Keratinocyte (primary cell): ENCODE data around the gene NT5C1A. TPM values are rescaled to one million over a fixed set of nuclear protein-coding genes. Genes with fewer than 3 reads are reported as not detected.

Experiments used
- DNase-seq: peaks from one replicate; pipeline ENCODE4 v3.0.0-alpha.2; 2011; ENCODE audit warnings: low read depth, missing footprints, low spot score
- FAIRE-seq: peaks from 2 replicates; lab custom pipeline; 2011; peaks lifted over from hg19 to GRCh38; lab: Jason Lieb, UNC
- H2AFZ ChIP-seq: 2 replicates; pipeline ENCODE4 v1.6.0; 2012; ENCODE audit warnings: low read length, control low read depth, inconsistent platforms; ENCODE audit not compliant: control insufficient read depth
- H3K27ac ChIP-seq: 2 replicates; pipeline ENCODE4 v1.5.1; 2011; ENCODE audit warnings: low read length; ENCODE audit not compliant: control insufficient read depth, insufficient read depth
- H3K27me3 ChIP-seq: 3 replicates; pipeline ENCODE4 v1.6.0; 2011; ENCODE audit warnings: low read length; ENCODE audit not compliant: control insufficient read depth, insufficient read depth; ENCODE audit errors: extremely low read depth
- H3K36me3 ChIP-seq, 2 experiments: 2 replicates in 1 of 2; 3 replicates in 1 of 2; pipeline ENCODE4 v1.5.1; 2011; ENCODE audit warnings: low read length in 2 of 2, mild to moderate bottlenecking in 1 of 2; ENCODE audit not compliant: control insufficient read depth in 2 of 2, insufficient read depth in 2 of 2; ENCODE audit errors: extremely low read depth in 1 of 2
- H3K4me1 ChIP-seq: 3 replicates; pipeline ENCODE4 v1.5.1; 2011; ENCODE audit warnings: low read length; ENCODE audit not compliant: control insufficient read depth, insufficient read depth; ENCODE audit errors: extremely low read depth
- H3K4me2 ChIP-seq: 3 replicates; pipeline ENCODE4 v1.6.0; 2011; ENCODE audit warnings: low read depth, low read length; ENCODE audit not compliant: control insufficient read depth, insufficient read depth; ENCODE audit errors: extremely low read depth
- H3K4me3 ChIP-seq, 3 experiments: fragments of 200-600 bp in 1 of 3; sonication (generic) in 1 of 3; 2 replicates in 2 of 3; 3 replicates in 1 of 3; pipeline ENCODE4 v1.5.1; 2011 to 2016; ENCODE audit warnings: low read length in 3 of 3, mild to moderate bottlenecking in 3 of 3, control low read depth in 2 of 3, inconsistent platforms in 1 of 3, low read depth in 1 of 3, mixed read lengths in 1 of 3, mixed run types in 1 of 3, moderate library complexity in 1 of 3; ENCODE audit not compliant: control insufficient read depth in 2 of 3, insufficient read depth in 2 of 3; ENCODE audit errors: extremely low read depth in 1 of 3
- H3K79me2 ChIP-seq: 2 replicates; pipeline ENCODE4 v1.6.0; 2012; ENCODE audit warnings: low read length; ENCODE audit not compliant: control insufficient read depth, insufficient read depth
- H3K9ac ChIP-seq: 3 replicates; pipeline ENCODE4 v1.6.0; 2011; ENCODE audit warnings: low read length; ENCODE audit not compliant: control insufficient read depth, insufficient read depth; ENCODE audit errors: extremely low read depth
- H3K9me1 ChIP-seq: 3 replicates; pipeline ENCODE4 v1.6.0; 2011; ENCODE audit warnings: low read length; ENCODE audit not compliant: control insufficient read depth, insufficient read depth; ENCODE audit errors: extremely low read depth
- H3K9me3 ChIP-seq: 2 replicates; pipeline ENCODE4 v1.5.1; 2012; ENCODE audit warnings: low read depth, low read length; ENCODE audit not compliant: control insufficient read depth
- H4K20me1 ChIP-seq: 3 replicates; pipeline ENCODE4 v1.6.0; 2011; ENCODE audit warnings: low read length; ENCODE audit not compliant: control insufficient read depth, insufficient read depth; ENCODE audit errors: extremely low read depth
- CTCF ChIP-seq, 3 experiments: IDR thresholded peaks in 1 of 3; conservative IDR thresholded peaks in 1 of 3; optimal IDR thresholded peaks in 1 of 3; 2 replicates in 2 of 3; 3 replicates in 1 of 3; pipeline versions ENCODE3 to v1.5.1; 2011; ENCODE audit warnings: low read length in 3 of 3, mild to moderate bottlenecking in 3 of 3, moderate library complexity in 2 of 3, control low read depth in 1 of 3, inconsistent platforms in 1 of 3; ENCODE audit not compliant: insufficient read depth in 2 of 3; ENCODE audit errors: extremely low read depth in 1 of 3
- EZH2 ChIP-seq: IDR thresholded peaks from one replicate; pipeline ENCODE4 v1.6.1; 2012; ENCODE audit warnings: inconsistent platforms, mild to moderate bottlenecking, low read length, moderate library complexity
- dilution Hi-C: fragments of 300-500 bp; cut with MboI; formaldehyde crosslinking; loops from one replicate; pipeline ENCODE4 v1.7.0; 2020; ENCODE audit warnings: low sequenced_read_pairs; ENCODE audit not compliant: extremely low pct_ligation_motif_present
- polyA plus RNA-seq, 5 experiments: library from polyadenylated mRNA; depleted of rRNA in 3 of 5; stranded (reverse) in 3 of 5; stranded (forward) in 1 of 5; unstranded in 1 of 5; fragments of >200 nt; gene quantifications; 1 replicate in 1 of 5; 2 replicates in 3 of 5; 3 replicates in 1 of 5; pipeline versions ENCODE4 v1.2.1 to v1.2.3, GENCODE V29; 2011 to 2012; ENCODE audit warnings: missing spikeins in 2 of 5, low read depth in 1 of 5, low replicate concordance in 1 of 5

NT5C1A gene
- polyA plus RNA-seq, 1 donor (not counting 4 experiments of a cell fraction or from before 2014, with no cell fraction given): not detected

- Histone ChIP-seq H2AFZ (no peak overlapping the region), H3K4me3 (no peak overlapping the region), H3K79me2 (no peaks in the 10 kb centered on the region), H4K20me1 (no peaks in the 10 kb centered on the region), H3K9me3 (no peaks in the 10 kb centered on the region), H3K4me2 (no peak overlapping the region), H3K27me3 (peaks cover 56% of the 10 kb centered on the region), H3K9me1 (no peaks in the 10 kb centered on the region), H3K9ac (no peak overlapping the region), H3K27ac (no peak overlapping the region), H3K36me3 (no peaks in the 10 kb centered on the region), H3K4me1 (no peaks in the 10 kb centered on the region)
- DNase-seq (no peak), FAIRE-seq (no peak)
- no peak for TF ChIP-seq CTCF (optimal IDR thresholded peaks at IDR 0.05 in 1 of 3, IDR thresholded peaks at IDR 0.05 in 1 of 3, conservative IDR thresholded peaks at IDR 0.05 in 1 of 3; ENCODE audit: extremely low read depth in 1 of 3, insufficient read depth in 2 of 3, low read length in 3 of 3)
- no peak for TF ChIP-seq EZH2
- dilution Hi-C loops: no loop called here
These were observed 3.0 kb downstream of the NT5C1A start for GRCh38 chr1:39668894-39669293.

GRCh38 chr1:39668111-39668510 lies 3.8 kb downstream of the NT5C1A start:
- Histone ChIP-seq H4K20me1 (no peaks in the 10 kb centered on the region), H3K4me2 (no peak overlapping the region), H3K36me3 (no peaks in the 10 kb centered on the region), H3K4me1 (no peaks in the 10 kb centered on the region), H3K27me3 (peaks cover 49% of the 10 kb centered on the region), H3K9ac (no peak overlapping the region), H3K9me1 (no peaks in the 10 kb centered on the region), H3K9me3 (no peaks in the 10 kb centered on the region), H3K4me3 (no peak overlapping the region), H3K27ac (no peak overlapping the region), H3K79me2 (no peaks in the 10 kb centered on the region), H2AFZ (no peak overlapping the region)
- TF ChIP-seq CTCF (optimal IDR thresholded peaks at IDR 0.05 in 1 of 3, IDR thresholded peaks at IDR 0.05 in 1 of 3, conservative IDR thresholded peaks at IDR 0.05 in 1 of 3; ENCODE audit: extremely low read depth in 1 of 3, insufficient read depth in 2 of 3, low read length in 3 of 3) (no peak), EZH2 (no peak)
- dilution Hi-C loops: no loop called here
- DNase-seq: no peak
- no peak for FAIRE-seq
